ENCODE results near the gene C19orf25. TPM values are rescaled to one million over a fixed set of nuclear protein-coding genes. Genes with fewer than 3 reads are reported as not detected.

The C19orf25 gene
- total and polyA plus RNA-seq, 2 donors (not counting 1 experiment from before 2014, with no cell fraction given) = 11.2 to 24.8 TPM

DNA sequence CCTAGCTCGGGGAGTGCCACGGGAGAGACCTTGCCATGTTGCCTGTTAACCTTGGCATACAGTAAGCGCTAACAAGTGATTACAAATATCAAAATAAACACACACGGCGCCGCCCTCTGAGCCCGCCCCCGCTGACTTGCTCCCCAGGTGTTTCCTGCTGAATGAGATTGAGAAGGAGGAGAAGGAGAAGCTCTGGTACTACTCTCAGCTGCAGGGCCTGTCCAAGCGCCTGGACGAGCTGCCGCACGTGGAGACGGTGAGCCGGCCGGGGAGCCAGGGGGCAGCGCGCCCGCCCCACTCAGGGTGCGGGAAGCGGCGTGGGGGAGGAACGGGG is 24.0 kb downstream of the C19orf25 start:
- DNase-seq (ENCODE audit: low read depth in 2 of 2) = no peak
- no peak for TF ChIP-seq EZH2 (IDR thresholded peaks at IDR 0.05; ENCODE audit: low read length, missing control alignments)
- TF ChIP-seq, protein P1, sequence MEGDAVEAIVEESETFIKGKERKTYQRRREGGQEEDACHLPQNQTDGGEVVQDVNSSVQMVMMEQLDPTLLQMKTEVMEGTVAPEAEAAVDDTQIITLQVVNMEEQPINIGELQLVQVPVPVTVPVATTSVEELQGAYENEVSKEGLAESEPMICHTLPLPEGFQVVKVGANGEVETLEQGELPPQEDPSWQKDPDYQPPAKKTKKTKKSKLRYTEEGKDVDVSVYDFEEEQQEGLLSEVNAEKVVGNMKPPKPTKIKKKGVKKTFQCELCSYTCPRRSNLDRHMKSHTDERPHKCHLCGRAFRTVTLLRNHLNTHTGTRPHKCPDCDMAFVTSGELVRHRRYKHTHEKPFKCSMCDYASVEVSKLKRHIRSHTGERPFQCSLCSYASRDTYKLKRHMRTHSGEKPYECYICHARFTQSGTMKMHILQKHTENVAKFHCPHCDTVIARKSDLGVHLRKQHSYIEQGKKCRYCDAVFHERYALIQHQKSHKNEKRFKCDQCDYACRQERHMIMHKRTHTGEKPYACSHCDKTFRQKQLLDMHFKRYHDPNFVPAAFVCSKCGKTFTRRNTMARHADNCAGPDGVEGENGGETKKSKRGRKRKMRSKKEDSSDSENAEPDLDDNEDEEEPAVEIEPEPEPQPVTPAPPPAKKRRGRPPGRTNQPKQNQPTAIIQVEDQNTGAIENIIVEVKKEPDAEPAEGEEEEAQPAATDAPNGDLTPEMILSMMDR (conservative IDR thresholded peaks at IDR 0.05 in 1 of 2, IDR thresholded peaks at IDR 0.05 in 1 of 2; ENCODE audit: low read depth in 1 of 2, low read length in 2 of 2) = no peak
- Histone ChIP-seq H3K9me3 (ENCODE audit: control insufficient read depth, insufficient read depth, low read depth, low read length) (no peaks in the 10 kb centered on the region), H3K79me2 (ENCODE audit: control insufficient read depth, insufficient read depth, low read length) (no peaks in the 10 kb centered on the region), H3K4me1 (ENCODE audit: control insufficient read depth, extremely low read depth, insufficient read depth, low read length) (peaks cover 3% of the 10 kb centered on the region), H3K36me3 (ENCODE audit: control insufficient read depth, insufficient read depth, low read length) (no peaks in the 10 kb centered on the region), H3K9ac (ENCODE audit: insufficient read depth, low read length) (no peak overlapping the region), H3K4me3 (replicated peaks in 1 of 4; ENCODE audit: control extremely low read depth in 1 of 4, insufficient read depth in 1 of 4, low read depth in 3 of 4, low read length in 4 of 4) (no peak overlapping the region), H2AFZ (ENCODE audit: low read length) (no peak overlapping the region), H4K20me1 (ENCODE audit: control insufficient read depth, extremely low read depth, insufficient read depth, low read length) (no peaks in the 10 kb centered on the region), H3K27me3 (ENCODE audit: control insufficient read depth, insufficient read depth, low read length) (peaks cover 52% of the 10 kb centered on the region), H3K27ac (ENCODE audit: insufficient read depth, low read length) (no peak overlapping the region), H3K4me2 (ENCODE audit: extremely low read depth, insufficient read depth, low read length) (no peak overlapping the region)

DNA sequence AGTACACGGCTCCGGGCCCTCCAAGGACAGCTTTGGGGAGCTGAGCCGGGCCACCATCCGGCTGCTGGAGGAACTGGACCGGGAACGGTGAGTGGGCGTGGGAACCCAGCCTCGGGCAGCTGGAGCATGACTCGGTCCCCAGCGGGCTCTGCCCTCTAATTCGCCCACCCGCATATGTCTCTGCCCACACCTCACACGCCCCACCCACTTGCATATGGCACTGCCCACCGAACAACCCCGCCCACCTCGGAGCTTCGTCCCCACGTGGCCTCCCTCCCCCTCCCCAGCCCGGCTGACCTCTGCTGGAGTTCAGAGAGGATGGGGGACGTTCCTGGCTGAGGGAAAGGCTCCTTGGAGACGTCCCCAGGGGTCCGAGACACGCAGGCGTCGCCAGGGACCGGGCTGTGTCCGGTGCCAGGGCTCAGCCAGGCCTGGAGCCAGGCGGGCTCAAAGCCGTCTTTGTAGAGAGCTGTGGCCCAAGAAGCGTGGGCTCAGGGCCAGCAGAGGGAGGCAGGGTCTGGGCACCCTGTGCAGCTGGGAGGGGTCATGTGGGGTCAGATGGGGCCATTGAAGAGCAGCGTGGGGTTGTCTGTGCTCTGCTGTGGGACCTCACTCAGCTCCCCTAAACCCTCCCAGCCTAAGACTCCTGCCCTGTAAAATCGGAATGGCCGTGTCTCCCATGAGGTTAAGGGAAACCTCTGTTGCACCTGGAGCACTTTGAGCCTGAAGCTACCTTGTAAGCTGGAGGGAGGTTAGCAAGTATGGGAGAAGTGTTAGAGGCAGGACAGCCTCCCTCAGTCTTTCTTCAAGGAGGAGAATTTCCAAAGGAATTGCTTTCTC is 25.3 kb downstream of the C19orf25 start:
- no peak overlapping the region for H3K4me2 ChIP-seq (ENCODE audit: extremely low read depth, insufficient read depth, low read length)
- peaks cover 63% of the 10 kb centered on the region for H3K27me3 ChIP-seq (ENCODE audit: control insufficient read depth, insufficient read depth, low read length)
- no peak overlapping the region for H3K4me3 ChIP-seq (replicated peaks in 1 of 4; ENCODE audit: control extremely low read depth in 1 of 4, insufficient read depth in 1 of 4, low read depth in 3 of 4, low read length in 4 of 4)
- no peaks in the 10 kb centered on the region for H3K79me2 ChIP-seq (ENCODE audit: control insufficient read depth, insufficient read depth, low read length)
- peak in 1 of 2 donors; percentile 24 for DNase-seq (ENCODE audit: low read depth in 2 of 2)
- H3K27ac ChIP-seq (ENCODE audit: insufficient read depth, low read length) = no peak overlapping the region
- H3K9ac ChIP-seq (ENCODE audit: insufficient read depth, low read length) = no peak overlapping the region
- H4K20me1 ChIP-seq (ENCODE audit: control insufficient read depth, extremely low read depth, insufficient read depth, low read length) = no peaks in the 10 kb centered on the region
- H3K9me3 ChIP-seq (ENCODE audit: control insufficient read depth, insufficient read depth, low read depth, low read length) = no peaks in the 10 kb centered on the region
- no peak overlapping the region for H2AFZ ChIP-seq (ENCODE audit: low read length)
- peaks cover 3% of the 10 kb centered on the region for H3K4me1 ChIP-seq (ENCODE audit: control insufficient read depth, extremely low read depth, insufficient read depth, low read length)
- H3K36me3 ChIP-seq (ENCODE audit: control insufficient read depth, insufficient read depth, low read length) = no peaks in the 10 kb centered on the region
- TF ChIP-seq EZH2 (IDR thresholded peaks at IDR 0.05; ENCODE audit: low read length, missing control alignments) = peak; percentile 32
- TF ChIP-seq, protein P1 (conservative IDR thresholded peaks at IDR 0.05 in 1 of 2, IDR thresholded peaks at IDR 0.05 in 1 of 2; ENCODE audit: low read depth in 1 of 2, low read length in 2 of 2) = no peak

DNA sequence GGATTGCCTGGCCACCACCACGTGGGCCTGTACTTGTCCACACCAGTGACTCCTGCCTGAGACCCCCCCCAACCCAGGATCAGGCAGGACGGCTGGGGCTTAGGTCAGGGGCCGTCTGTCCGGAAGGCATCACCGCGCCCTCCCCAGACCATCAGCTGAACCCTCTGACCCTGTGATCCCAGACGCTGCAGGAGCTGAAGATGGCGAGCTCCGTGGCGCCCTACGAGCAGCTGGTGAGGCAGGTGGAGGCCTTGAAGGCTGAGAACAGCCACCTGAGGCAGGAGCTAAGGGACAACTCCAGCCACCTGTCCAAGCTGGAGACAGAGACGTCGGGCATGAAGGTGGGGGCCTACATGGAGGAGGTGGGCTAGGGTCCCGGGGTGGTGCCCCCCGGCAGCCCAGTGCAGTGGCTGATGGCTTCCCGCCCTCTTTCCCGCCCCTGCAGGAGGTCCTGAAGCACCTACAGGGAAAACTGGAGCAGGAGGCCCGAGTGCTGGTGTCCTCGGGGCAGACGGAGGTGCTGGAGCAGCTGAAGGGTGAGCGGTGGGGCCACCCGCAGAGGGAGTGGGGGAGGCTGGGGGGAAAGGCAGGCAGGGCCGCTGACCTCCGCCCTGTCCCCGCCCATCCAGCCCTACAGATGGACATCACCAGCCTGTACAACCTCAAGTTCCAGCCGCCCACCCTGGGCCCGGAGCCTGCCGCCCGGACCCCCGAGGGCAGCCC is 26.1 kb downstream of the C19orf25 start:
- Histone ChIP-seq H3K9me3 (ENCODE audit: control insufficient read depth, insufficient read depth, low read depth, low read length) (no peaks in the 10 kb centered on the region), H3K79me2 (ENCODE audit: control insufficient read depth, insufficient read depth, low read length) (no peaks in the 10 kb centered on the region), H3K27ac (ENCODE audit: insufficient read depth, low read length) (no peak overlapping the region)

More for the DNA sequence above, 26.1 kb downstream of the C19orf25 start:
- no peak overlapping the region for H3K4me3 ChIP-seq (replicated peaks in 1 of 4; ENCODE audit: control extremely low read depth in 1 of 4, insufficient read depth in 1 of 4, low read depth in 3 of 4, low read length in 4 of 4)
- peaks cover 3% of the 10 kb centered on the region for H3K4me1 ChIP-seq (ENCODE audit: control insufficient read depth, extremely low read depth, insufficient read depth, low read length)
- H3K9ac ChIP-seq (ENCODE audit: insufficient read depth, low read length) = no peak overlapping the region
- TF ChIP-seq, protein P1 (conservative IDR thresholded peaks at IDR 0.05 in 1 of 2, IDR thresholded peaks at IDR 0.05 in 1 of 2; ENCODE audit: low read depth in 1 of 2, low read length in 2 of 2) = no peak
- no peak for TF ChIP-seq EZH2 (IDR thresholded peaks at IDR 0.05; ENCODE audit: low read length, missing control alignments)
- no peaks in the 10 kb centered on the region for H3K36me3 ChIP-seq (ENCODE audit: control insufficient read depth, insufficient read depth, low read length)
- no peak overlapping the region for H3K4me2 ChIP-seq (ENCODE audit: extremely low read depth, insufficient read depth, low read length)
- peaks cover 64% of the 10 kb centered on the region for H3K27me3 ChIP-seq (ENCODE audit: control insufficient read depth, insufficient read depth, low read length)
- no peak overlapping the region for H2AFZ ChIP-seq (ENCODE audit: low read length)
- DNase-seq (ENCODE audit: low read depth in 2 of 2) = no peak
- H4K20me1 ChIP-seq (ENCODE audit: control insufficient read depth, extremely low read depth, insufficient read depth, low read length) = no peaks in the 10 kb centered on the region
